ENCODE measurements around the gene RALA.

GRCh38 chr7:39721345-39721744 is 98.0 kb downstream of the RALA start:
- TF ChIP-seq CTCF (IDR thresholded peaks at IDR 0.05) (no peak), POLR2A (IDR thresholded peaks at IDR 0.05) (no peak)

Data from Peyer's patch (tissue), 4 donors.